Endometrial microvascular endothelial cells (primary cell): ENCODE data around the gene OGDHL. TPM values are rescaled to one million over a fixed set of nuclear protein-coding genes. Genes with fewer than 3 reads are reported as not detected.
"Not testable (repeated sequence)": the region's sequence is repeated elsewhere in the genome, so short reads cannot be mapped to it uniquely, and the experiment has no call there.

Source experiments
- in situ Hi-C: cut with HindIII; loops from 2 replicates; pipeline ENCODE4 v1.10.0; 2017; ENCODE audit warnings: low sequenced_read_pairs, low pct_unique_long_range_greater_than_20kb; ENCODE audit errors: inconsistent ontology term
- total RNA-seq: library from RNA; depleted of rRNA; stranded (reverse); fragments of >200 nt; gene quantifications from one replicate; pipeline ENCODE4 v1.2.3, GENCODE V29; 2015; ENCODE audit errors: inconsistent ontology term

Gene OGDHL
- total RNA-seq, 1 donor from 2014 or later = 0.09 TPM

- in situ Hi-C loops = no loop called here
Observed at GRCh38 chr10:49743464-49744075, 18.6 kb downstream of the OGDHL start.

- in situ Hi-C loops = no loop called here
Observed at GRCh38 chr10:49742683-49743463, 19.2 kb downstream of the OGDHL start.

- in situ Hi-C loops = no loop called here
Observed at GRCh38 chr10:49741108-49741995, 20.8 kb downstream of the OGDHL start.

GRCh38 chr10:49740346-49741107 is 21.6 kb downstream of the OGDHL start:
- in situ Hi-C loops = no loop called here

- in situ Hi-C loops = no loop called here
Observed at GRCh38 chr10:49739426-49739825, 22.7 kb downstream of the OGDHL start.

- in situ Hi-C loops = no loop called here
Observed at GRCh38 chr10:49738616-49739360, 23.3 kb downstream of the OGDHL start.

- in situ Hi-C loops = no loop called here
Observed at GRCh38 chr10:49737474-49738201, 24.5 kb downstream of the OGDHL start.

- in situ Hi-C loops = no loop called here
Observed at GRCh38 chr10:49736564-49737113, 25.5 kb downstream of the OGDHL start.

- in situ Hi-C loops = no loop called here
Observed at GRCh38 chr10:49735848-49736563, 26.1 kb downstream of the OGDHL start.

- in situ Hi-C loops = no loop called here
Observed at GRCh38 chr10:49735161-49735560, 27.0 kb downstream of the OGDHL start.

GRCh38 chr10:49734676-49735075 is 27.4 kb downstream of the OGDHL start:
- in situ Hi-C loops = no loop called here

- in situ Hi-C loops = no loop called here
Observed at GRCh38 chr10:49733866-49734265, 28.3 kb downstream of the OGDHL start.

- in situ Hi-C loops = no loop called here
Observed at GRCh38 chr10:49726593-49726992, 35.5 kb downstream of the OGDHL start.

- in situ Hi-C loops = not testable (repeated sequence)
Observed at GRCh38 chr10:49715157-49715556, 47.0 kb downstream of the OGDHL start.

GRCh38 chr10:49713266-49713665 is 48.9 kb downstream of the OGDHL start:
- in situ Hi-C loops = no loop called here

- in situ Hi-C loops = no loop called here
Observed at GRCh38 chr10:49711481-49711880, 50.6 kb downstream of the OGDHL start.

GRCh38 chr10:49710966-49711365 is 51.2 kb downstream of the OGDHL start:
- in situ Hi-C loops = no loop called here
